ENCODE data around the gene SLC29A3.

GRCh38 chr10:71270301-71271220, 48.5 kb upstream of the SLC29A3 start:
- TF ChIP-seq SRF (IDR thresholded peaks at IDR 0.05; ENCODE audit: low read depth, low read length) = no peak
- no peak for TF ChIP-seq EZH2 (IDR thresholded peaks at IDR 0.05; ENCODE audit: low read depth, low read length, severe bottlenecking)
- TF ChIP-seq POLR2AphosphoS5 (IDR thresholded peaks at IDR 0.05; ENCODE audit: low read depth, low read length) = no peak
- TF ChIP-seq USF2 (IDR thresholded peaks at IDR 0.05; ENCODE audit: low read length) = no peak
- TF ChIP-seq CHD1 (IDR thresholded peaks at IDR 0.05; ENCODE audit: low read depth, low read length) = no peak

Data from H1 (cell line).